HG03280 (cell line): Measurements from ENCODE around the gene APOBEC3C.
A peak's percentile ranks its signal among the peaks of the same experiment; 100 is the strongest.
"Not testable (repeated sequence)": the region's sequence is repeated elsewhere in the genome, so short reads cannot be mapped to it uniquely, and the experiment has no call there.

Experiments
- ATAC-seq: cut with Tn5 transposase; IDR thresholded peaks from one replicate; pipeline ENCODE4 v1.9.1; 2021; ENCODE audit warnings: mild to moderate bottlenecking, moderate library complexity; ENCODE audit not compliant: unreplicated experiment

The APOBEC3C gene

DNA sequence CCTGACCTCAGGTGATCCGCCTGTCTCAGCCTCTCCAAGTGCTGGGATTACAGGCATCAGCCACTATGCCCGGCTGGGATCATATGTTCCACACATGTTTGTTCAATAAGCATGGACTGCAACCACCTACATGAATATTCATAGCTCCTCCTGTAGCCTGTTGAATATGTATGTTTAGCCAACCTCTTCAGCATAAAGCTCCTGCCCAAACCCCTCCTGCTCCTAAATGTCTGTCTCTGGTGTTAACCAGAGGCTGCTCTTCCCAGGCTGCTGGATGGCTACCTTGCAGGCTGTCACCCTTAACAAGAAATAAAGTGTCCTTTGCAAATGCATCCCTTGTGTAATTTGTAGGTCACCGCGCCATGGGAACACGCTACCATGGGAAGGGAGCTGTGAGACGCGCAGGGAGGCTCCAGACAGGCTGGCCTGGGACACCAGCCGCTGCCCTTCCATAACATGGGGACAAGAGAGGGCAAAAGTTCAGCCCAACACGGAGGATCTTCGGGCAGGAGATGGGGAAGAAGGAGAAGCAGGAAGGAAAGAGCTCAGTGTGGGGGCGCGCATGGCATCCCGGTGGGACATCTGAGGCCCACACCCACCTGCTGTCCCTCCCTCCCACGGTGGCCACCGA, 6.1 kb downstream of the APOBEC3C start:
- ATAC-seq: peak; percentile 5

DNA sequence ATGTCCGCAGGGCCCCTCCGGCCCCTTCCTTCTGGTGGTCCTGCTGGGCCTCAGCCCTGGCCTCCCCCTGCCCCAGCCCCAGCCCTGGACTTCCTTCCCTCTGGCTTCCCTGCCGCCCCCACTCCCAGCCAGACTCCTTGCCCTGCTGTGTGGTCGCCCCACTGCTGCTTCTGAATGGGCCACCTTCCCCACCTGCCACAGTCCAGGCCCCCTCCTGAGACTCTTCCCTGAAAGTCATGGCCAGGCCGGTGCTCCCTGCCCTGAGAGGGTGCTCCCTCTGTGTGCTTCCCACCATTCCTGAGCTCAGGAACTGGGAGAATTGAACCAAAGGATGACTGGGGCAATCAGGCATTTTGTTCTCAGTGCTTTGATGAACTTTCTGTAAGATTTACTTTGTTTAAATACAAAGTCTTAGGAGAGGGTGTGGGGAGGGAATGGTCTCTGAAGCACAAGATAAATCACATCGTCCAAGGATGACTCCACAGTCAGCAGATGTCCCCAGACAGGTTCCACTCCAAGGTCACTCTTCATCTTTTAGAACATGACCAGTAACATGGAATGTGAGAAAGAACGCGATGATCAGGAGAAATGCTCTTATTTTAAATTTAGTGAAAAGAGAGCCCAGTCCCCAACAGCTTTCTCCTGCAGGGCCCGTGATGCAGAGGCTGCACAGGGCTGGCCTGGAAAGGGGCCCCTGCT, 7.6 kb downstream of the APOBEC3C start:
- ATAC-seq: no peak

DNA sequence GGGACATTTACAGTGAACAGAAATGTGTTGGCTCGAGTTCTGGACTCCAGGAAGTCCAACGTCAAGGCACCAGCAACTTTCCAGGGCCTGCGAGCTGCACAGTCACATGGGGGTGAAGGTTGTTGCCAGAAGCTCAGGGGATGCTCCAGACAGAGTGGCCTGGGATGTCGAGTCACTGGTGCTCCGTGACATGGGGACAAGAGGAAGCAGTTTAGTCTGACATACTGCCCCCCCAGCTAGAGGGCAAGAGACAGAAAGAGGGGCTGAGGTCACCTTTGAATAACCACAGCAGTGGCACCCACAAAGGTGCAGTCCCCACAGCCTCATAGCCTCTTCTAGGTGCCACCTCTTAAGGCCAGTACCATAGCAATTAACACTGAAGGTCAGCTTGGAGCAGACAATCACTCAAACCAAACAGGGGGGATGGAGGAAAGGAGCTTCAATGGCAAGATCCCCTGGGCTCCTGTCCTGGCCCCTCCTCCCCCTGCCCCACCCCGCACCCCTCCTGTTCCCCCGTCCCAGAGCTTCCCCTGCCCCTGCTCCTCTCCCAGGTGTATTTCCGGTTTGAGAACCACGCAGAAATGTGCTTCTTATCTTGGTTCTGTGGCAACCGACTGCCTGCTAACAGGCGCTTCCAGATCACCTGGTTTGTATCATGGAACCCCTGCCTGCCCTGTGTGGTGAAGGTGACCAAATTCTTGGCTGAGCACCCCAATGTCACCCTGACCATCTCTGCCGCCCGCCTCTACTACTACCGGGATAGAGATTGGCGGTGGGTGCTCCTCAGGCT, 10.7 kb downstream of the APOBEC3C start:
- ATAC-seq: no peak

DNA sequence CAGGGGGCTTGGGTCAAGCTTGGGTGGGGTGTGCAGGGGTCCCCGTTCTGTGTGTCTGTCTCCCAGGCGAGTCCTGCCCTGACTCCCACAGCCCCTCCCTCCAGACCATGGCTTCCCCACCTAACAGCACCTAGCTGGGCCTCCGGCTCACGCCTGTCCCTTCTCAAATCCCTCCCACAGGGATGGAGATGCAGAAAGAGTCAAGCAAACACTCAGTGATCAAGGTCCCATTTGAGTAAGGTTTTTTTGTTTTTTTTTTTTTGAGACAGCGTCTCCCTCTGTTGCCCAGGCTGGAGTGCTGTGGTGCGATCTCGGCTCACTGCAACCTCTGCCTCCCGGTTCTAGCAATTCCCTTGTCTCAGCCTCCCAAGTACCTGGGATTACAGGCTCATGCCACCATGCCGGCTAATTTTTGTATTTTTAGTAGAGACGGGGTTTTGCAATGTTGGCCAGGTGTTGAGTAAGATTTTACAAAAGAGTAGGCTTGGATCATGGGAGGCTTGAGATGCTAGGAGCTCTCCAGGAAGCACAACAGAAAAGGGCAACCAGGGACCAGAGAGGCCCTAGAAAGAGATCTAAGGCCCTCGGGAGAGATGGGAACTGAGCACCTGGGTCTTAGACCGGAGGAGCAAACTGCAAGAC, 12.6 kb downstream of the APOBEC3C start:
- no peak for ATAC-seq

DNA sequence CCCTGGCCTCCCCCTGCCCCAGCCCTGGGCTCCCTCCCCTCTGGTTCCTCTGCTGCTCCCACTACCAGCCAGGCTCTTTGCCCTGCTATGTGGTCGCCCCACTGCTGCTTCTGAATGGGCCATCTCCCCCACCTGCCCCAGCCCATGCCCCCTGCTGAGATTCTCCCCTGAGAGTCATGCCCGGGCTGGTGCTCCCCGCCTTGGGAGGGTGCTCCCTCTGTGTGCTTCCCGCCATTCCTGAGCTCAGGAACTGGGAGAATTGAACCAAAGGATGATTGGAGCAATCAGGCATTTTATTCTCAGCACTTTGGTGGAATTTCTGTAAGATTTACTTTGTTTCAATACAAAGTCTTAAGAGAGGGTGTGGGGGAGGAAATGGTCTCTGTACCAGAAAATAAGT, 13.7 kb downstream of the APOBEC3C start:
- ATAC-seq: no peak

DNA sequence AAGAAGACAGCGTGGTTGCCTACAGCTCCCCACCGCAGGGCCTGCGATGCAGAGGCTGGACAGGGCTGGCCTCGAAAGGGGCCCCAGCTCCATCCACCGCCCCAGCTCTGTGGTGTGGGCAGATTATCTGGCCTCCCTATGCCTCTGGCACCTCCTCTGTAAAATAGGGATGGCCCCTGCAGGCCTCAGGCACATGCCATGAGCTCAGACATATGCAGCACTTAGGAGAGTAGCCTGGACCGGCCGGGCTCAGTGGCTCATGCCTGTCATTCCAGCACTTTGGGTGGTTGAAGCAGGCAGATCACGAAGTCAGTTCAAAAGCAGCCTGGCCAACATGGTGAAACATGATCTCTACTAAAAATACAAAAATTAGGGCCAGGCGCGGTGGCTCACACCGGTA, 14.2 kb downstream of the APOBEC3C start:
- no peak for ATAC-seq

DNA sequence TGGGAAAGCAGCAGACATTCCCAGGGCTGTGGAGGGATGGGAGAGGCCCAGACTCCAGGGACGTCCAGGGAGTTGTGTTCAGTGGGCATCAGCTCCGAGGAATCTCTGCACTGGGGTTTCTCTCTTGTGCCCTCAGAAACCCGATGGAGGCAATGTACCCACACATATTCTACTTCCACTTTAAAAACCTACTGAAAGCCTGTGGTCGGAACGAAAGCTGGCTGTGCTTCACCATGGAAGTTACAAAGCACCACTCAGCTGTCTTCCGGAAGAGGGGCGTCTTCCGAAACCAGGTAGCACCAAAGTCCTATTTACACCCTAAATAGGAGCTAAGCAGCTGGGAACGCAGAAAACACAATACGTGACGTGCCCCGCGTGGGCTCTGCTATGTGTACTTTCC, 15.2 kb downstream of the APOBEC3C start:
- no peak for ATAC-seq

DNA sequence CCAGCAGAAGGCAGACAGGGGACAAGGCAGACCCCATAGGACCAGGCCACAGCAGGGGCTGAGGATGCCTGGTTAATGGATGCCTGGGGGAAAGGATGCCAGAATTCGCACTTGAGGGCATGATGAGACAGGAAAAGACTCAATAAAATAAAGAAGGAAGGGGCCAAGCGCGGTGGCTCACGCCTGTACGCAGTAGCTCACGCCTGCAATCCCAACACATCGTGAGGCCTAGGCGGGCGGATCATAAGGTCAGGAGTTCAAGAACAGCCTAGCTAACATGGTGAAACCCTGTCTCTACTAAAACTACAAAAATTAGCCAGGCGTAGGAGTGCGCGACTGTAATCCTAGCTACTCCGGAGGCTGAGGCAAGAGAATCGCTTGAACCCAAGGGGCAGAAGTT, 16.6 kb downstream of the APOBEC3C start:
- ATAC-seq: no peak

DNA sequence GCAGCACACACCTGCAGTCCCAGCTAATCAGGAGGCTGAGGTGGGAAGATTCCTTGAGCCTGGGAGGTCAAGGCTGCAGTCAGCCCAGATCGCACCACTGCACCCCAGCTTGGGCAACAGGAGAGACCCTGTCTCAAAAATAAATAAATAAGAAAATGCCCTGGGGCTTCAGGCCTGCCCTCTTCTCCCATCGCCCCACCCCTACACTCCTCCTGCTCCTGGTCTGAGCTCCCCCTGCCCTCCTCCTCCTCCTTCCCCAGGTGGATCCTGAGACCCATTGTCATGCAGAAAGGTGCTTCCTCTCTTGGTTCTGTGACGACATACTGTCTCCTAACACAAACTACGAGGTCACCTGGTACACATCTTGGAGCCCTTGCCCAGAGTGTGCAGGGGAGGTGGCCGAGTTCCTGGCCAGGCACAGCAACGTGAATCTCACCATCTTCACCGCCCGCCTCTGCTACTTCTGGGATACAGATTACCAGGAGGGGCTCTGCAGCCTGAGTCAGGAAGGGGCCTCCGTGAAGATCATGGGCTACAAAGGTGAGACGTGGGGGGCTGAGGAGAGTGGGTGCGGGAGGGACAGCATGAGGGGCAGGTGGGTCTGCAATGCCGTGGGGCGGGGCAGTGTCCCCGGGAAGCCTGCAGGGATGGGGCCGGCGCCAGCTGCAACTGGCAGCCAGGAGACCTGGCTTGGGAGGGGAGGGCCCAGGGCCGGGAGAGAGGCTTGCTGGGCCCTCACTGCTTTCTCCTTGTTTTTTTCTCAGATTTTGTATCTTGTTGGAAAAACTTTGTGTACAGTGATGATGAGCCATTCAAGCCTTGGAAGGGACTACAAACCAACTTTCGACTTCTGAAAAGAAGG, 17.6 kb downstream of the APOBEC3C start:
- ATAC-seq: not testable (repeated sequence)

DNA sequence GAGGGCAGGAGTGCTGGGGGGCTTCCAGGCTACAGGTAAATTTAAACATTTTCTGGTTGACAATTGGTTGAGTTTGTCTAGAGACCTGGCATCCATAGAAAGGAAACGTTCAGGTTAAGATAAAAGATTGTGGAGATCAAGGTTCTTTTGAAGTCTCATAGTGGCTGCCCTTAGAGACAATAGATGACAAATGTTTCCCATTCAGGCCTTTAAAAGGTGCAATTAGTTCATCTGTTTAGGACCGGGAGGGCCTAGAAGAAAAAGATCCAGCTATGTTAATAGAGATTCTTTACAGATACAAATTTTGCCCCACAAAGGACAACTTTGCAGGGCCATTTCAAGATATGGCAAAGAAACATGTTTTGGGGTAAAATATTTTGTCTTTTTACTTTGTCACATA, 23.0 kb downstream of the APOBEC3C start:
- not testable (repeated sequence) for ATAC-seq

DNA sequence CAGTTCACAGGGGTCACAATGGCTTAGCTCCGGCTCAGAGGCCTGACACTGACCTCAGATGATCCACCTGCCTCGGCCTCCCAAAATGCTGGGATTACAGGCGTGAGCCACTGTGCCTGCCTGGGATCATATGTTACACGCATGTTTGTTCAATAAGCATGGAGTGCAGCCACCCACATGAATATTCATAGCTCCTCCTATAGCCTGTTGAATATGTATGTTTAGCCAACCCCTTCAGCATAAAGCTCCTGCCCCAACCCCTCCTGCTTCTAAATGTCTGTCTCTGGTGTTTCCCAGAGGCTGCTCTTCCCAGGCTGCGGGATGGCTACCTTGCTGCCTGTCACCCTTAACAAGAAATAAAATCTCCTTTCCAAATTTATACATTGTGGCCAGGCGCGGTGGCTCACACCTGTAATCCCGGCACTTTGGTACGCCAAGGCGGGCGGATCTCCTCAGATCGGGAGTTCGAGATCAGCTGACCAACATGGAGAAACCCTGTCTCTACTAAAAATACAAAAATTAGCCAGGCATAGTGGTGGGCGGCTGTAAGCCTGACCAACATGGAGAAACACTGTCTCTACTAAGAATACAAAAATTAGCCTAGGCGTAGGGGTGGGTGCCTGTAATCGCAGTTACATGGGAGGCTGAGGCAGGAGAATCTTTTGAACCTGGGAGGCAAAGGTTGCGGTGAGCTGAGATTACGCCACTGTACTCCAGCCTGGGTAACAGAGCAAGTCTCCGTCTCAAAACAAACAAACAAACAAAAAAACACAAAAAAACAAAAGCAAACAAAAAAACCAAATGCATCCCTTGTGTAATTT, 25.5 kb downstream of the APOBEC3C start:
- no peak for ATAC-seq

DNA sequence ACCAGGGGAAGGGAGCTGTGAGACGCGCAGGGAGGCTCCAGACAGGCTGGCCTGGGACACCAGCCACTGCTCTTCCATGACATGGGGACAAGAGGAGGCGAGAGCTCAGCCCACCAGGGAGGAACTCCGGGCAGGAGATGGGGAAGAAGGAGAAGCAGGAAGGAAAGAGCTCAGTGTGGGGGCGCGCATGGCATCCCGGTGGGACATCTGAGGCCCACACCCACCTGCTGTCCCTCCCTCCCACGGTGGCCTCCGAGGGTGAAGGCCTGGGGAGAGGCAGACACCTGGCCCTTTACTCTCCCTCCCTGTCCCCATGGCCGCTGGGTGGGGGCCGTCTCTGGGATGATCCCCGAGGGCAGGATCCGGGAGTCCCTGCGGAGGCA, 26.1 kb downstream of the APOBEC3C start:
- not testable (repeated sequence) for ATAC-seq

DNA sequence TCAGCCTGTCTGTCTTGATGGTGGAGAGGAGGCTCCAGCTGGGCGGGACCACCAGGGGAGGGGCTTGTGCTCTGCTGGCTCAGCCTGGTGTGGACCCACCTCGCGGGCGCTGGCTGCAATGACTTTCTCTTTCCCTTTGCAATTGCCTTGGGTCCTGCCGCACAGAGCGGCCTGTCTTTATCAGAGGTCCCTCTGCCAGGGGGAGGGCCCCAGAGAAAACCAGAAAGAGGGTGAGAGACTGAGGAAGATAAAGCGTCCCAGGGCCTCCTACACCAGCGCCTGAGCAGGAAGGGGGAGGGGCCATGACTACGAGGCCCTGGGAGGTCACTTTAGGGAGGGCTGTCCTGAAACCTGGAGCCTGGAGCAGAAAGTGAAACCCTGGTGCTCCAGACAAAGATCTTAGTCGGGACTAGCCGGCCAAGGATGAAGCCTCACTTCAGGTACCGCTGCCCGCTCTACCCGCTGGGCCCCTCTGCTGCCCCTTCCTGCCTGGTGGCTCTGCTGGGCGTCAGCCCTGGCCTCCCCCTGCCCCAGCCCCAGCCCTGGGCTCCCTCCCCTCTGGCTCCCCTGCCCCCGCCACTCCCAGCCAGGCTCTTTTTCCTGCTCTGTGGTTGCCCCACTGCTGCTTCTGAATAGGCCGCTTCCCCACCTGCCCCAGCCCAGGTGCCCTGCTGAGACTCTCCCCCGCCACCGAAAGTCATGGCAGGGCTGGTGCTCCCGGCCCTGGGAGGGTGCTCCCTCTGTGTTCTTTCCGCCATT, 26.7 kb downstream of the APOBEC3C start, which contains the start of gene APOBEC3F:
Gene APOBEC3F, plus strand, starts transcription at position 327 of the 759 bp plus-strand sequence. Its CDS starts 97 bp downstream, at position 424.
- peak; percentile 86 for ATAC-seq

DNA sequence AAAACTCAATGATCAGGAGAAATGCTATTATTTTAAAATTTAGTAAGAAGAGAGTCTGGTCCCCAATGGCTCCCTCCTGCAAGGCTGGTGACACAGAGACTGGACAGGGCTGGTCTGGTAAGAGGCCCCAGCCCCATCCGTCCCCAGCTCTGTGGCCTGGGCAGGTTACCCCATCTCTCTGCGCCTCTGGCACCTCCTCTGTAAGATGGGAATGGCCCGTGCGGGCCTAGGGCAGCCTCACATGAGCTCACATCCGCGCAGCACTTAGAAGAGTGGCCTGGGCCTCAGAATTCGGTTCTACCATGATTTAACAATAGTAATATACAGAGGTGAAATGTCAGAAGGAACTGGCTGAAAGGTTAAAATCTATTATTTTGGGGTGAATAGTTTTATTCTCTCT, 27.9 kb downstream of the APOBEC3C start:
- ATAC-seq: no peak

DNA sequence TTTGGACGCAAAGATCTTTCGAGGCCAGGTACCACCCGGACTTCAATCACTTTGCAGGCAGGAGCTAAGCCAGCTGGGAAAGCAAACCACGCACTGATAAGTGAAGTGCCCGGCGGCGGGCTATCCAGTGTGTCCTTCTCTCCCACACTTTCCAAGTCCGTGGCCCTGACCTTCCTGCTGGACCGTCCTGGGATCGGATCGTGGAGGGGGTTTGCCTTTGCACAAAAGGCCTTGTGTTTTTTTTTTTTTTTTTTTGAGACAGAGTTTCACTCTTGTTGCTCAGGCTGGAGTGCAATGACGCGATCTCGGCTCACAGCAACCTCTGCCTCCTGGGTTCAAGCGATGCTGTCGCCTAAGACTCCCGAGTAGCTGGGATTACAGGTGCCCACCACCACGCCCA, 29.0 kb downstream of the APOBEC3C start:
- ATAC-seq: not testable (repeated sequence)

DNA sequence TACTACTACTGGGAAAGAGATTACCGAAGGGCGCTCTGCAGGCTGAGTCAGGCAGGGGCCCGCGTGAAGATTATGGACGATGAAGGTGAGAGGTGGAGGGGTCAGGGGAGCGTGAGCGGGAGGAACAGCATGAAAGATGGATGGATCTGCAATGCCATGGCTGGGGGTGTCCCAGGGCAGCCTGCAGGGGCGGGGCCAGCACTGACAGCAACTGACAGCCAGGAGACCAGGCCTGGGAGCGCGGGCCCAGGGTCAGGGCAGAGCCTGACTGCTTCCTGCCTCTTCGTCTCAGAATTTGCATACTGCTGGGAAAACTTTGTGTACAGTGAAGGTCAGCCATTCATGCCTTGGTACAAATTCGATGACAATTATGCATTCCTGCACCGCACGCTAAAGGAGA, 31.1 kb downstream of the APOBEC3C start:
- not testable (repeated sequence) for ATAC-seq

DNA sequence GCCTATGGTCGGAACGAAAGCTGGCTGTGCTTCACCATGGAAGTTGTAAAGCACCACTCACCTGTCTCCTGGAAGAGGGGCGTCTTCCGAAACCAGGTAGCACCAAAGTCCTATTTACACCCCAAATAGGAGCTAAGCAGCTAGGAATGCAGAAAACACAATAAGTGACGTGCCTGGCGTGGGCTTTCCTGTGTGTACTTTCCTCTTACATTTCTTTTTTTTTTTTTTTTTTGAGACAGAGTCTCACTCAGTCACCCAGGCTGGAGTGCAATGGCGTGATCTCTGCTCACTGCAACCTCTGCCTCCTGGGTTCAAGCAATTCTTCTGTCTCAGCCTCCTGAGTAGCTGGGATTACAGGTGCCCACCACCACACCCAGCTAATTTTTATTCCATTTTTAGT, 35.4 kb downstream of the APOBEC3C start:
- ATAC-seq: not testable (repeated sequence)

DNA sequence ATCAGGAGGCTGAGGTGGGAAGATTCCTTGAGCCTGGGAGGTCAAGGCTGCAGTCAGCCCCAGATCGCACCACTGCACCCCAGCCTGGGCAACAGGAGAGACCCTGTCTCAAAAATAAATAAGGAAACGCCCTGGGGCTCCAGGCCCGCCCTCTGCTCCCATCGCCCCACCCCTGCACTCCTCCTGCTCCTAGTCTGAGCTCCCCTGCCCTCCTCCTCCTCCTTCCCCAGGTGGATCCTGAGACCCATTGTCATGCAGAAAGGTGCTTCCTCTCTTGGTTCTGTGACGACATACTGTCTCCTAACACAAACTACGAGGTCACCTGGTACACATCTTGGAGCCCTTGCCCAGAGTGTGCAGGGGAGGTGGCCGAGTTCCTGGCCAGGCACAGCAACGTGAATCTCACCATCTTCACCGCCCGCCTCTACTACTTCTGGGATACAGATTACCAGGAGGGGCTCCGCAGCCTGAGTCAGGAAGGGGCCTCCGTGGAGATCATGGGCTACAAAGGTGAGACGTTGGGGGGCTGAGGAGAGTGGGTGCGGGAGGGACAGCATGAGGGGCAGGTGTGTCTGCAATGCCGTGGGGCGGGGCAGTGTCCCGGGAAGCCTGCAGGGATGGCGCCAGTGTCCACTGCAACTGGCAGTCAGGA, 37.9 kb downstream of the APOBEC3C start:
- ATAC-seq: not testable (repeated sequence)
